ENCODE results near the gene ANKRD40CL.

Gene ANKRD40CL

DNA sequence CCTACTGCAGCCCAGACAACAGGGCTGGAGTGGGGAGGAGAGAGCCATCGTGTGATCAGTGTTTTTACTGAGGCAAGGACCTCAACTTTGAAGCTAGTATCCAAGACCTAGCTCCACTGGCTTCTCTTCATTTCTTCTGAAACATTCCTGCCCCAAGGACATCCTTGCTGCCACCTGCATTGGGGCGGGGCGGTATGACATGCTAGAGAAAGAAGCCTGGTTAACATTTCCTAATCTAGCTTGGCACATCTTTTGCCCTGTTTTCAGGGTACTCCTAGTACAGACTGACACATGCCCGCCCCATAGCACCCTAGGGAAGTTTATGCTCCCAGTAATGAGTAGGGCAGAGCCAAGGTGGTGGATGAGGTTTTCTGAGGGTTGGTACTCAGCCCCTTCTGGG lies 17.8 kb upstream of the ANKRD40CL start:
- H3K27ac Mint-ChIP-seq: no peak overlapping the region
- H3K4me3 Mint-ChIP-seq: no peak overlapping the region
- H3K9me3 Mint-ChIP-seq: no peaks in the 10 kb centered on the region
- no peaks in the 10 kb centered on the region for H3K27me3 Mint-ChIP-seq (ENCODE audit: low read depth, poor library complexity)
- no peak for DNase-seq
- peaks cover 30% of the 10 kb centered on the region for H3K4me1 Mint-ChIP-seq
- H3K36me3 Mint-ChIP-seq (ENCODE audit: low read depth): no peaks in the 10 kb centered on the region
- TF ChIP-seq, protein P1, sequence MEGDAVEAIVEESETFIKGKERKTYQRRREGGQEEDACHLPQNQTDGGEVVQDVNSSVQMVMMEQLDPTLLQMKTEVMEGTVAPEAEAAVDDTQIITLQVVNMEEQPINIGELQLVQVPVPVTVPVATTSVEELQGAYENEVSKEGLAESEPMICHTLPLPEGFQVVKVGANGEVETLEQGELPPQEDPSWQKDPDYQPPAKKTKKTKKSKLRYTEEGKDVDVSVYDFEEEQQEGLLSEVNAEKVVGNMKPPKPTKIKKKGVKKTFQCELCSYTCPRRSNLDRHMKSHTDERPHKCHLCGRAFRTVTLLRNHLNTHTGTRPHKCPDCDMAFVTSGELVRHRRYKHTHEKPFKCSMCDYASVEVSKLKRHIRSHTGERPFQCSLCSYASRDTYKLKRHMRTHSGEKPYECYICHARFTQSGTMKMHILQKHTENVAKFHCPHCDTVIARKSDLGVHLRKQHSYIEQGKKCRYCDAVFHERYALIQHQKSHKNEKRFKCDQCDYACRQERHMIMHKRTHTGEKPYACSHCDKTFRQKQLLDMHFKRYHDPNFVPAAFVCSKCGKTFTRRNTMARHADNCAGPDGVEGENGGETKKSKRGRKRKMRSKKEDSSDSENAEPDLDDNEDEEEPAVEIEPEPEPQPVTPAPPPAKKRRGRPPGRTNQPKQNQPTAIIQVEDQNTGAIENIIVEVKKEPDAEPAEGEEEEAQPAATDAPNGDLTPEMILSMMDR (IDR thresholded peaks at IDR 0.05): no peak

DNA sequence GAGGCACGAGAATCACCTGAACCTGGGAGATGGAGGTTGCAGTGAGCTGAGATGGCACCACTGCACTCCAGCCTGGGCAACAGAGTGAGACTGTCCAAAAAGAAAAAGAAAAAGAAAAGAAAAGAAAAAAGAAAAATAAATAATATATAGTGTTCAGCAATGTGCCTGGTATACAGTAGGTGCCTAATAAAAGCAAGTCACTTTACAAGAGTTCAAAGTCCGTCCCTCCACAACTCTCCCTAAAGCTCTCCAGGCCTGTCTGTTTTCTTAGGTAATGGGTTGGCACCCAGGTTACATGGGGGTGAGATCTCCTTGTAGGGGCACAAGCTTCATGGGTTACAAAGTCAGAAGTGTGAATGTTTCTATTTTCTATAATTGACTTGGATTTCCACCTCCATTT lies 16.6 kb upstream of the ANKRD40CL start:
- TF ChIP-seq, protein P1 (IDR thresholded peaks at IDR 0.05): no peak
- peaks cover 28% of the 10 kb centered on the region for H3K4me1 Mint-ChIP-seq
- no peaks in the 10 kb centered on the region for H3K9me3 Mint-ChIP-seq
- H3K27me3 Mint-ChIP-seq (ENCODE audit: low read depth, poor library complexity): no peaks in the 10 kb centered on the region
- H3K36me3 Mint-ChIP-seq (ENCODE audit: low read depth): no peaks in the 10 kb centered on the region
- no peak overlapping the region for H3K27ac Mint-ChIP-seq
- no peak overlapping the region for H3K4me3 Mint-ChIP-seq
- no peak for DNase-seq

DNA sequence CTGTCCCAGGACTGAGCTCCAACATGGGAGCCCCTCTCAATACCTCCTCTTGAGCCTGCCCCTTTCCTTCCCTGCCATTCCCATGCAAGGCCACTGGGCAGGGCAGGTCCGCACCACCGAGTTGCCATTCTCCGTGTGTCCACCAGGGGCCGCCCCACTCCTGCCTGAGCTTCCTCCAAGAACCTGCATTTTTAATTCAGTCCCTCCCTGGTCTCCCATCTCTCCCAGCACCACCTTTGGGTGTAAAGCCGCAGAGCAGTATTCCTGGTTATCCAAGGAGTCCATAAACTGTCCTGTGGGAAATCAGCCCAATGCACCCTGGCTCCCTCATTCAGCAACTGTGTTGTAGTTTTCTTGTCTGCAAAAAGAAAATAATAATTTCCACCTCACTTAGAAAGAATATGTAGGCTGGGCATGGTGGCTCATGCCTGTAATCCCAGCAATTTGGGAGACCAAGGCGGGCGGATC lies 15.9 kb upstream of the ANKRD40CL start:
- peaks cover 28% of the 10 kb centered on the region for H3K4me1 Mint-ChIP-seq
- no peak overlapping the region for H3K4me3 Mint-ChIP-seq
- no peaks in the 10 kb centered on the region for H3K9me3 Mint-ChIP-seq
- H3K36me3 Mint-ChIP-seq (ENCODE audit: low read depth): no peaks in the 10 kb centered on the region
- no peak overlapping the region for H3K27ac Mint-ChIP-seq
- DNase-seq: peak; percentile 91
- TF ChIP-seq, protein P1 (IDR thresholded peaks at IDR 0.05): peak; percentile 98
- H3K27me3 Mint-ChIP-seq (ENCODE audit: low read depth, poor library complexity): no peaks in the 10 kb centered on the region

DNA sequence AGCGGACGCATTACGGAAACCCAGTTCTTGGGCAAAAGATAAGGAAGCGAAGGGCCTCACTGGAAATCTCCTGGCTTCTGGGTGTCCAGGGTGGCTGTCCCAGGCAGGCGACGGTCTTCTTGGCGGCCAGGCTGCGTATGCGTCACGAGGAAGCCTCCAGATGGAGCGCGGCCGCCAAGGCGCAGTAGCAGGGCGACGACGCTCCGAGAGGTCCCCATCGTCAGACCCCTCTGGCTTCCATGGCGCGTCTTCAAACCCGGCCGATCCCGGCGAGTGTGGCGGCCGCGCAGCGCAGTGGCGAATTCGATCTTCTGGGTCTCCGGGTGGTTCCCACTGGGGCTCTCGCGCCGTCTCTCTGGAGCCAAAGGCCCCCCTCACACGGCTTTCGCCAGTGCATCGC lies 13.8 kb upstream of the ANKRD40CL start:
- no peaks in the 10 kb centered on the region for H3K9me3 Mint-ChIP-seq
- no peaks in the 10 kb centered on the region for H3K36me3 Mint-ChIP-seq (ENCODE audit: low read depth)
- H3K27ac Mint-ChIP-seq: no peak overlapping the region
- H3K4me3 Mint-ChIP-seq: no peak overlapping the region
- peaks cover 3% of the 10 kb centered on the region for H3K27me3 Mint-ChIP-seq (ENCODE audit: low read depth, poor library complexity)
- peaks cover 8% of the 10 kb centered on the region for H3K4me1 Mint-ChIP-seq
- TF ChIP-seq, protein P1 (IDR thresholded peaks at IDR 0.05): no peak
- DNase-seq: no peak

DNA sequence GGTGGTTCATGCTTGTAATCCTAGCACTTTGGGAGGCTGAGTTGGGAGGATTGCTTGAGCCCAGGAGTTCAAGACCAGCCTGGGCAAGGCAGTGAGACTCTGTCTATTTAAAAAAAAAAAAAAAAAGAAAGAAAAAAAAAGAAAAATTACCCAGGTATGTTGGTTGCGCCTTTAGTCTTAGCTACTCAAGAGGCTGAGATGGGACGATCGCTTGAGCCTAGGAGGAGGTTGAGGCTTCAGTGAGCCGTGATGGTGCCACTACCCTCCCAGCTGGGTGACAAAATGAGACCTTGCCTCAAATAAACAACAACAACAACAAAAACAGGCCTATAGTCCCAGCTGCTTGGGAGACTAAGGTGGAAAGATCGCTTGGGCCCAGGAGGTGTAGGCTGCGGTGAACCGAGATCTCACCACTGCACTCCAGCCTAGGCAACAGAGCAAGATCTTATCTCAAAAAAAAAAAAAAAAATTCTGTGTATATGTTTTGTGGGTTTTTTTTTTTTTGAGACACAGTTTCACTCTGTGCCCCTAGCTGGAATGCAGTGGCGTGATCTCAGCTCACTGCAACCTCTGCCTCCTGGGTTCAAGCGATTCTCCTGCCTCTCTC lies 12.5 kb upstream of the ANKRD40CL start:
- Mint-ChIP-seq H3K27me3 (ENCODE audit: low read depth, poor library complexity) (peaks cover 3% of the 10 kb centered on the region), H3K4me3 (no peak overlapping the region), H3K9me3 (no peaks in the 10 kb centered on the region), H3K4me1 (peaks cover 5% of the 10 kb centered on the region), H3K36me3 (ENCODE audit: low read depth) (no peaks in the 10 kb centered on the region), H3K27ac (no peak overlapping the region)
- no peak for DNase-seq
- TF ChIP-seq, protein P1 (IDR thresholded peaks at IDR 0.05): no peak

DNA sequence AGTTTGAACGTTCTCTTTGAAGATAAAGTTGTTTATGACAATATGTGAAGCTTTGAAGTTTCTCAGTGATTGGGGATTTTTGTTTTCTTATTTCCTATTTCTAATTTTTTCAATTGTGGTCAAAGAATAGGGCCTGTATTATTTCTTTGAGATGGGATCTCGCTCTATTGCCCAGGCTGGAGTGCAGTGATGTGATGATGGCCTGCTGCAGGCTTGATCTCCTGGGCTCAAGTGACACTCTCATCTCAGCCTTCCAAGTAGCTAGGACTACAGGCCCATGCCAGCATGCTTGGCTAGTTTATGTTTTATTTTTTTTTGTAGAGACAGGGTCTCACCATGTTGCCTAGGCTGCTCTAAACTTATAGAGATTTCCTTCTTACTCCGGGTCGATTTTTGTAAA lies 11.7 kb upstream of the ANKRD40CL start:
- Mint-ChIP-seq H3K4me3 (no peak overlapping the region), H3K36me3 (ENCODE audit: low read depth) (no peaks in the 10 kb centered on the region), H3K27ac (no peak overlapping the region), H3K9me3 (no peaks in the 10 kb centered on the region), H3K4me1 (peaks cover 5% of the 10 kb centered on the region), H3K27me3 (ENCODE audit: low read depth, poor library complexity) (peaks cover 3% of the 10 kb centered on the region)
- TF ChIP-seq, protein P1 (IDR thresholded peaks at IDR 0.05): no peak
- no peak for DNase-seq

All from nephron progenitor cell (in vitro differentiated cells).